Hematopoietic multipotent progenitor cell treated with erythropoietin and hydrocortisone succinate and interleukin-3 and kit ligand, for 6 days (in vitro differentiated cells): ENCODE measurements around the gene FAM171A2.
"Not testable (repeated sequence)": the region's sequence is repeated elsewhere in the genome, so short reads cannot be mapped to it uniquely, and the experiment has no call there.

Experiments used
- DNase-seq: peaks from one replicate; pipeline ENCODE4 v3.0.0-alpha.2; 2015

Gene FAM171A2

GRCh38 chr17:44363613-44364159, at the start of gene FAM171A2:
Gene FAM171A2 (minus strand): TSS chr17:44363853. CDS start chr17:44363714, 139 bp downstream.
- peak; percentile 72 for DNase-seq

DNA sequence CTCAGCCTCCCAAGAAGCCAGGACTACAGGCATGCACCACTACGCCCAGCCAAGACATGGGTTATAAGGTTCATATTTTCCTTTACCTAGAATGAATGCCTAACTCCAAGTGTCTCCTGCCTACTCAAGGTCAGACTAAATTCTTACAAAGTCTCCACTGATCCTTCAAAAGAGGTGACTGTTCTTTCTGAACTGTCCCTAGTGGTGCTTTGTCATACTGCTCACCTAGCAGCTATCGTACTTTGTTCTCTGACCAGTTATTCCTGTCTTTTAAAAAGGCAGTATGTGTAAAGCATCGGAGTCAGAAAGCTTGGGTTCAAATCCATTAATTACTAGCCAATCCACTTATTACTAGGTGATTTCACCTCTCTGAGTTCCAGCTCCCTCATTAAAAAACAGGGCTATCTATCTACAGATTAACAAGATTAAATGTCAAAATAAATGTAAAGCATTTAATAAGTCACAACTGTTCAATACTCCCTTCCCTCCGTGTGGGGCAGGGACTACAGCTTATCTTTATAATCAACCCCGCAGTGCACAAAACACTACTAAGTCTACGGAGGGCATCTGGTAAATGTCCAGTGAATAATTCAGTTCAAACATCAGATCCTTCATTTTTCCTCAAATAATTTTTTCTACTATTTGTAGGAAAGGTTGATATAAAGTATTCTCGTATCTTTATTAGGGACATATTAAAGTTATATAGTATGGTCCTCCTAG, 45.8 kb upstream of the FAM171A2 start:
- no peak for DNase-seq

GRCh38 chr17:44408786-44409185, 45.1 kb upstream of the FAM171A2 start:
- DNase-seq = no peak

GRCh38 chr17:44402564-44403172, 39.0 kb upstream of the FAM171A2 start:
- no peak for DNase-seq

GRCh38 chr17:44400226-44400847, 36.7 kb upstream of the FAM171A2 start:
- DNase-seq = peak; percentile 67

DNA sequence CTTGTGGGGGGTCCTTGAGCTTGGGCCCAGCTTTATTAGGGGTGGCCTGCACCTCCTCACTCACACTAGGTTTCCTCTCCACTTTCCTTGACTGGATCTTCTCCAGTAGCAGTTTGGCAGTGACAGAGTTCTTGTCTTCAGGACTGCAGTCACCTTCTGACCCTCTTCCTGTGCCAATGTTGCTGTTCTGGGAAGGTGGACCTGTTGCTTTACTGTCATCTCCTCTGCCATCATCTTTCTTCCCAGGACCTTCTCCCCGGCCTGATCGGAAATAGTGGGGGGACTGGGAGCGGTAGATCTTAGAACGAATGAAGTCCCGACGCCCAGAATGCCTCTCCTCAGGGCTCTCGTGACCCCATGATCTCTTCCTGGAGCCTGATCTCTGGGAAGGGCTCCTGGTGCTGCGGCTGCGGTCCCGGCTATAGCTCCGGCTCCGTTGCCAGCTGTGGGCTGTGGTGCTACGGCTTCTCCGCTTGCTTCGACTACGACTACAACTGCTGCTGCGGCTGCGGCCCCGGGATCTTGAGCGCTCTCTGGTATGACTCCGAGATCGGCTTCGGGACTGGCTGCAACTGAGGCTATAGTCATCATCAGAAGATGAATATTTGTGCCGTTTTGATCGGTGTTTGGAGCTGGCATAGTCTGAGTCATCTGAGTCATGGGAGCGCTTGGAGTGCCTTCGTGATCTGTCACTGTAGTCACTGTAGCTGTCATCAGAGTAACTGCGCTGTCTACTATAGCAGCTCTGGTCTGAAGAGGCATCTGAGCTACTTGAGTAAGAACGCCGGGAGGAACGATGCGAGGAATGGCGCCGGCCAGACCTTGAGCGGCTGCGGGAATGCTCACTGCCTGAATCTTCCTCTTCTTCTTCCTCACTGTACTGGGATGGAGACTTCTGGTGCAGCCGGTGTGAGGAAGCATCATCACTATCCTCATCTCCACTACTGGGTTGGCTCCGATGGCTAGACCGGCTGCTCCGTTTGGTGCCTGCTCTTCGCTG, 35.3 kb upstream of the FAM171A2 start:
- DNase-seq = no peak

- no peak for DNase-seq
Observed at GRCh38 chr17:44397479-44398440, 34.1 kb upstream of the FAM171A2 start.

DNA sequence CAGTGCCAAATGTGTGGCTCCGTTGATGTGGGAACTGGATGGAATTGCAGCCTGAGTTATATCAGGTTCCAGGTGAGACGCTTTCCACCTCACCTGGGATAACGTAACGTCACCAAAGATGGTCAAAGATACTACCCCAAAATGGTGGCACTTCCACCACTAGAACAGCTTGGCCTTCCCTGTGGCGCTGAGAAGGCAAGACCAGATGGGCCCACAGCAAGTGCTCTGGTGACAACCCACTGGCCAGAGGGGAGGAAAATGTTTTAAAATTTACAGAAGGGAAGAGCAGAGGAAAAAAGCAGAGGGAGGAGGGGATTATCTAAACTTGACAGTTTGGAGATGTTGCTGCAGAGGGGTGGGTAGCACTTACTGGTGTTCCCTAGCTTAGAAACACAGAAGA, 33.3 kb upstream of the FAM171A2 start:
- no peak for DNase-seq

GRCh38 chr17:44394833-44395232, 31.2 kb upstream of the FAM171A2 start:
- no peak for DNase-seq

DNA sequence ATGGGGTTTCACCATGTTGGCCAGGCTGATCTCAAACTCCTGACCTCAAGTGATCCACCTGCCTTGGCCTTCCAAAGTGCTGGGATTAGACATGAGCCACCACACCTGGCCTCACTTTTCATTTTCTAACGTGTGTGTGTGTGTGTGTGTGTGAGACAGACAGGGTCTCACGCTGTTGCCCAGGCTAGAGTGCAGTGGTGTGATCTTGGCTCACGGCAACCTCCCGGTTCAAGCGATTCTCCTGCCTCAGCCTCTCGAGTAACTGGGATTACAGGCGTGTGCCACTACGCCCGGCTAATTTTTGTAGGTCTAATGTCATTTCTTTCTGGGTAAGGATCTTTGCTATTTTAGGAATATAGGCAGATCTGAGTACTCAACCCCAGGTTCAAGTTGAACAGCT, 30.5 kb upstream of the FAM171A2 start:
- not testable (repeated sequence) for DNase-seq

DNA sequence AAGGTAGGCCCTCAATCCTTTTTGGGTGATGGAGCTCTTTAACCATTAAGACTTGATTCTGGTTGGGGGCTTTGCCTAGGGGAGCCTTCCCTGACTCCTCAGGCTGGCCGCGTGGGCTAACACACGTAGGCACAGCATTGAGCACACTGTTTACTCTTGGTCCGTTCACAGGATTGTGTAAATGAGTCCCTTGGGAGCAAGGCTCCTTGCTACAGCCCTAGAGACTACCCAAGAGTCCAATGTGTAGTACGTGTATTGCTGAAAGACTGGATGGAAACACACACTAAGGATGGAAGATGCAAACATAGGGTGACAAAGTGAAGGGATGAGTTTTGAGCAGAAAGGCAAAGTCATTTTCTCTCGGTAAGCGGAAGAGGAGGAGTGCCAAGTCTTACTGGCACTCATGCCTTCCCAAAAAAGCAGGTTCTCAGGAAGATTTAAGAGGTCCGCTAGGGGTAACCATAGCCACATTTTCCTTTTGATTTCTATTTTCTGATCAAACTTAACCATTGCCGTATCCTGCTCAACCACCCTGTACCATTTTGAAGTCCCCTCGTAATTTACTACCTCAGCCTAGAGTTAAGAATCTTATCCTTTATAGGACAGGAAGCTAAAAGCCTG, 26.7 kb upstream of the FAM171A2 start:
- peak; percentile 59 for DNase-seq

GRCh38 chr17:44389723-44390202, 26.1 kb upstream of the FAM171A2 start:
- DNase-seq = peak; percentile 98

DNA sequence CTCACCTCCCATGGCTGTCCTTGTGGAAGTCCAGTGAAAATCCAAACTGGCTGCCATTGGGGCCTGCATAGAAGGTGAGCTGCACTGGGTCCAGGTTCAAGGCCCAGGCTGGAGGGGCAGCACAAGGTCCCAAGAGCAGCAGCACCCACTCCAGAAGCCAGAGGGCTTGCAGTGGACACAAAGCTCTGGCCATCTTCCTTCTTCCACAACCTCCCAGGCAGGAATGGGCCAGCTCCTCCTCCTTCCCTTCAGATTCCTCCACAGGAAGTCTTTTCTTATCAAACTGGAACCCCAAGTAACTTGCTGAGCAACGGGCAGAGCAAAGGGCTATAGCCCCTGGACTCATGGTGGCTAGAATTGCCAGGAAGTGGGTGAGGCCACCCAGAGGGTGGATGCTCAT, 25.6 kb upstream of the FAM171A2 start, which contains the start of gene ITGA2B:
ITGA2B (minus strand) TSS at position 369 of the 400 bp plus-strand sequence; CDS start at position 193, 176 bp downstream.
- DNase-seq = no peak

GRCh38 chr17:44387804-44388203, 24.2 kb upstream of the FAM171A2 start:
- peak; percentile 86 for DNase-seq

DNA sequence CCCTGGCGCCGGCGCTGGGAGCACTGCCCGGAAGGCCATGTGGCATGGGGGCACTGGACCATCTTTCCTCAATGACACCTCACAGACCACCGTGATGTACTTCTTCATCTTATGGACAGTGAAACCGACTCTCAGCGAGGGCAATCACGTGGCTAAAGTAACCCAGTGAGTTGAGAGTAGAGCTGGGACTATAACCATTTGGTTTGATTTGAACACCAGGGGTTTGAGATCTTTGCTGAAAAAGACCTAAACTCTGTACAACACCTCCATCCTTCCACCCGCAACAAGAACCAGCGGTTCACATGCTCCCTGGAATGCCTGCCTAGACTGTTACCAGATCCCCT, 22.5 kb upstream of the FAM171A2 start:
- DNase-seq = peak; percentile 48

DNA sequence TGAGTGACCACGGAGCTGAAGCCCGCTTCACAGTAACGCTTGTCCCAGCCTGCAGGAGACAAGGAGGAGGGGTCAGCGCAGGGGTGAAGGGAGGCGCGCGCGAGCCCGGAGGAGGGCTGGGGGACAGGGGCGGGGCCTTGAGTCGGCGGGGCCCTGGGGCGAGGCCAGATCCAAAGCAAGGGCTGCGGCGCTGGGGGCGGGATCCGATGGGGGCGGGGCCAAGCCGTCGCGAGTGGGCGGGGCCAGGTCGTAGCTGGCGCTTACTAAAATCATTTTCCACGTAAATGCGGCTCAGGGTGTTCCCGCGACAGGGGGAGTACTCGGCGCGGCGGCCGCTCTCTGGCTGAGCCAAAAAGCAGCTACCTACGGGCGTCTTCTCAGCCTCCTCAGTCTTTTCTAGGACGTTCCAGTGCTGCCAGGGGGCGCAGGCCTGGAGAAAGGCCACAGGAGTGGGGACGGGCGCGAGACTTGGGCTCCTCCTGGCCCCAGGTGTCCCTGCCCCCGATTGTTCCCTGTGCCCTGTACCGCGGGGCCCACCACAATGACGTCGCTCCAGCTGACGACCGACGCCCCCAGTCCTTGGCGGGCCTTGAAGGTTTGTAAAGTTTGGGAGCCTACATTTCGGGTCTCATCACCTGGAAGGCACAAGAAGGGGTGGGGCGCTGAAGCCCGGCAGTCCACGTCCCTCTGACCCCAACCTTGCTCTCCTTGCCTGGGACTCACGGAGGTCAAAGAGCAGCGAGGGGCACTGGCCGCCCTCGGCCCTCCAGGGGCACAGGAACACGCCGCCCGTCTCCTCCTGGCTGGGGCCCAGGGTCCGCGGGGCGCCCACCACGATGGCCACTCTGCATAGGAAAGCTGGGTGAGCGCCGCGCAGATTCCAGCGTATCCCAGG, 21.9 kb upstream of the FAM171A2 start:
- DNase-seq = peak; percentile 95

GRCh38 chr17:44384823-44385286, 21.2 kb upstream of the FAM171A2 start:
- no peak for DNase-seq

DNA sequence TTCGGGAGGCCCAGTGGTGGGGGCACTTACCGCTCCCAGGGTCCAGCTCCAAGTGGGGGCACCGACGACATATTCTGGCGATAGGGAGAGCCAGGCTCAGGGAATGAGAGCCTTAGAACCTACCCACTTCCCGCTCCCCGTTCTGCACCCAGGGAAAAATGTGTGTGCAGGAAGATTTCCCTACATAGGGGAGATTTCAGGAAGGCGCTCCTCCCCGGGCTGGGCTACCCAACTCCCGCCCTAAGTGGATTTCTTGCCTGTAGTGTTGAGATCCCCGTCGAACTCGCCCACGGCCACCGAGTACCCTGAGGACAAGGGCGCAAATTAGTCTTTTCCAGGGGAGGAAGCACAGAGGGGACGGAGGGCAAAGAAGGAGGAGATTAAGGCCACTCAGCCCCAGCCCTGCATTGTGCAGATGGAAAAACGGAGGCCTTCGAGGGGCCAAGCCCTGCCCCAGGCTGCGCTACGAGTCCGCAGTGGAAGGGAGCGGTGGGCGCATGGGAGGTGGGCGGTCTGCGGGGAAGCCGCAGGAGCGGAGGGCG, 20.7 kb upstream of the FAM171A2 start:
- DNase-seq = no peak

DNA sequence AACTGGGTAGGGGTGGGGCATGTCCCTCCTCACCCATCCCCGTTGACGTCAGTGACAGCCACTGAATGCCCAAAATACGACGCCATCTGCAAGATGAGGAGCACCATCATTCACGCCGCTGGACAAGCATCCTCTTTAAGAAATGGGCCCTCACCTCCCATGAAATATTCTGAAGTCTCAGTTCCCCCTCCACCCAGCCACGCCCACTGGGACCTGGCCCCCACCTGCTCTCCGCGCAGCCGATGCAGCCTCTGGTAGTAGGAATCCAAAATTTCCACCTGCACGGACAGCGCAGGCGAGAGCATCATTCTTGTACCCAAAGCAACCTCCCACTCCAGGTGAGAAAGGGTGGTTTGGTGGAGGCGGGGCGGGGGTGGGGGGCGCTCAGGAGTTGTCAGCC, 20.2 kb upstream of the FAM171A2 start:
- no peak for DNase-seq
